Measurements from ENCODE around the gene GPHN. TPM values are rescaled to one million over a fixed set of nuclear protein-coding genes. Genes with fewer than 3 reads are reported as not detected.
"Not testable (repeated sequence)": the region's sequence is repeated elsewhere in the genome, so short reads cannot be mapped to it uniquely, and the experiment has no call there.

Gene GPHN
- total RNA-seq, 1 experiment from 2014 or later, result 34.9 TPM

GRCh38 chr14:66501592-66501991, 6.4 kb upstream of the GPHN start:
- no peaks in the 10 kb centered on the region for H3K9me3 Mint-ChIP-seq (ENCODE audit: low read depth, unreplicated experiment)
- no peak overlapping the region for H3K4me3 Mint-ChIP-seq (ENCODE audit: low read depth, unreplicated experiment)
- H3K27me3 Mint-ChIP-seq (ENCODE audit: unreplicated experiment), result no peaks in the 10 kb centered on the region
- no peak overlapping the region for H3K27ac Mint-ChIP-seq (ENCODE audit: unreplicated experiment)
- H3K36me3 Mint-ChIP-seq (ENCODE audit: insufficient read depth, unreplicated experiment), result no peaks in the 10 kb centered on the region
- no peak for DNase-seq
- no peak for TF ChIP-seq CTCF (IDR thresholded peaks at IDR 0.05; ENCODE audit: unreplicated experiment)
- intact Hi-C loops (cut with micrococcal nuclease; ENCODE audit: unreplicated experiment), result no loop called here
- no TSS peak for BruUV-seq (replicated peaks)
- CTCF ChIA-PET, result no interaction called here
- no peaks in the 10 kb centered on the region for H3K4me1 Mint-ChIP-seq (ENCODE audit: low read depth, unreplicated experiment)

GRCh38 chr14:66502836-66503235, 5.1 kb upstream of the GPHN start:
- H3K4me1 Mint-ChIP-seq (ENCODE audit: low read depth, unreplicated experiment); H3K27ac Mint-ChIP-seq (ENCODE audit: unreplicated experiment); DNase-seq; BruUV-seq (replicated peaks); H3K4me3 Mint-ChIP-seq (ENCODE audit: low read depth, unreplicated experiment); CTCF ChIA-PET; H3K9me3 Mint-ChIP-seq (ENCODE audit: low read depth, unreplicated experiment); intact Hi-C loops (cut with micrococcal nuclease; ENCODE audit: unreplicated experiment); H3K27me3 Mint-ChIP-seq (ENCODE audit: unreplicated experiment): not testable (repeated sequence)
- peaks cover 11% of the 10 kb centered on the region for H3K36me3 Mint-ChIP-seq (ENCODE audit: insufficient read depth, unreplicated experiment)

- Mint-ChIP-seq H3K4me3 (ENCODE audit: low read depth, unreplicated experiment) (no peak overlapping the region), H3K27ac (ENCODE audit: unreplicated experiment) (no peak overlapping the region), H3K9me3 (ENCODE audit: low read depth, unreplicated experiment) (no peaks in the 10 kb centered on the region), H3K4me1 (ENCODE audit: low read depth, unreplicated experiment) (no peaks in the 10 kb centered on the region), H3K36me3 (ENCODE audit: insufficient read depth, unreplicated experiment) (peaks cover 18% of the 10 kb centered on the region), H3K27me3 (ENCODE audit: unreplicated experiment) (no peaks in the 10 kb centered on the region)
- CTCF ChIA-PET, result interaction anchor here (0.6 kb wide), 1 partner anchor 120 kb away, joined by 5 read pairs; no protein-coding TSS in a partner anchor
- BruUV-seq (replicated peaks), result no TSS peak
- no peak for DNase-seq
- TF ChIP-seq CTCF (IDR thresholded peaks at IDR 0.05; ENCODE audit: unreplicated experiment), result no peak
- intact Hi-C loops (cut with micrococcal nuclease; ENCODE audit: unreplicated experiment), result no loop called here
Observed at GRCh38 chr14:66503532-66503931, 4.4 kb upstream of the GPHN start.

GRCh38 chr14:66507181-66507721, 696 bp upstream of the GPHN start:
- intact Hi-C loops (cut with micrococcal nuclease; ENCODE audit: unreplicated experiment), result loop anchor here (5.0 kb wide), 2 partner anchors 95 to 135 kb away; no protein-coding TSS in a partner anchor
- Mint-ChIP-seq H3K4me1 (ENCODE audit: low read depth, unreplicated experiment) (peaks cover 16% of the 10 kb centered on the region), H3K27ac (ENCODE audit: unreplicated experiment) (peak overlapping the region; percentile 89), H3K4me3 (ENCODE audit: low read depth, unreplicated experiment) (peak overlapping the region; percentile 99), H3K9me3 (ENCODE audit: low read depth, unreplicated experiment) (no peaks in the 10 kb centered on the region), H3K36me3 (ENCODE audit: insufficient read depth, unreplicated experiment) (peaks cover 35% of the 10 kb centered on the region), H3K27me3 (ENCODE audit: unreplicated experiment) (no peaks in the 10 kb centered on the region)
- BruUV-seq (replicated peaks), result TSS peak; percentile 68
- no peak for DNase-seq
- TF ChIP-seq CTCF (IDR thresholded peaks at IDR 0.05; ENCODE audit: unreplicated experiment), result no peak
- CTCF ChIA-PET, result interaction anchor here (0.6 to 1.5 kb wide), 4 partner anchors 12 to 117 kb away, joined by 3 to 4 read pairs (median 3); no protein-coding TSS in a partner anchor

GRCh38 chr14:66508547-66508845, 549 bp downstream of the GPHN start:
- Mint-ChIP-seq H3K4me3 (ENCODE audit: low read depth, unreplicated experiment) (peak overlapping the region; percentile 99), H3K27me3 (ENCODE audit: unreplicated experiment) (no peaks in the 10 kb centered on the region), H3K36me3 (ENCODE audit: insufficient read depth, unreplicated experiment) (peaks cover 35% of the 10 kb centered on the region), H3K9me3 (ENCODE audit: low read depth, unreplicated experiment) (no peaks in the 10 kb centered on the region), H3K27ac (ENCODE audit: unreplicated experiment) (peak overlapping the region; percentile 89), H3K4me1 (ENCODE audit: low read depth, unreplicated experiment) (peaks cover 16% of the 10 kb centered on the region)
- intact Hi-C loops (cut with micrococcal nuclease; ENCODE audit: unreplicated experiment), result loop anchor here (5.0 kb wide), 2 partner anchors 94 to 134 kb away; no protein-coding TSS in a partner anchor
- no peak for TF ChIP-seq CTCF (IDR thresholded peaks at IDR 0.05; ENCODE audit: unreplicated experiment)
- DNase-seq, result no peak
- no TSS peak for BruUV-seq (replicated peaks)
- CTCF ChIA-PET, result interaction anchor here (0.6 to 1.5 kb wide), 2 partner anchors 82 to 518 kb away, joined by 4 to 5 read pairs; no protein-coding TSS in a partner anchor

All from Calu3 (cell line).